HG02970 (cell line): ENCODE results near the gene TCEA2.

ENCODE experiments used
- ATAC-seq: cut with Tn5 transposase; IDR thresholded peaks from one replicate; pipeline ENCODE4 v1.9.1; 2021; ENCODE audit warnings: mild to moderate bottlenecking, moderate library complexity, moderate number of reproducible peaks; ENCODE audit not compliant: unreplicated experiment, low FRiP score

TCEA2 gene

DNA sequence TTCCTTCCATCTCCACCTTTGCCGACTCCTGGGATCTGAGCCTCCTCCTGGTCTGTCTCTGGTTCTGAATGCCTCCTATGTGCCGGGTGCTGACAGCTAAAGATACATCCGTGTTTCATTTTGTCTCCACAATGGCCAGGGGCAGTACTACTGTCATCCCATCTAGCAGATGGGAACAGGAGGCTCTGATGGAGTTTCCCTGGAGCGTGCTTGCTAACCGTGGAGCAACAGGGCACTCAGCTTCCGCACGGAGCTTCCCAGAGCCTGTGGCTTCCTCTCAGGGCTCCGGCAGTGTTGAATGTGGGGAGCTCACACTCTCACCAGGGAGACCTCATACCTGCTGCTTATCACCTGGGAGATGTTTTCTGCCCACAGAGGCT, 56.3 kb downstream of the TCEA2 start:
- no peak for ATAC-seq

DNA sequence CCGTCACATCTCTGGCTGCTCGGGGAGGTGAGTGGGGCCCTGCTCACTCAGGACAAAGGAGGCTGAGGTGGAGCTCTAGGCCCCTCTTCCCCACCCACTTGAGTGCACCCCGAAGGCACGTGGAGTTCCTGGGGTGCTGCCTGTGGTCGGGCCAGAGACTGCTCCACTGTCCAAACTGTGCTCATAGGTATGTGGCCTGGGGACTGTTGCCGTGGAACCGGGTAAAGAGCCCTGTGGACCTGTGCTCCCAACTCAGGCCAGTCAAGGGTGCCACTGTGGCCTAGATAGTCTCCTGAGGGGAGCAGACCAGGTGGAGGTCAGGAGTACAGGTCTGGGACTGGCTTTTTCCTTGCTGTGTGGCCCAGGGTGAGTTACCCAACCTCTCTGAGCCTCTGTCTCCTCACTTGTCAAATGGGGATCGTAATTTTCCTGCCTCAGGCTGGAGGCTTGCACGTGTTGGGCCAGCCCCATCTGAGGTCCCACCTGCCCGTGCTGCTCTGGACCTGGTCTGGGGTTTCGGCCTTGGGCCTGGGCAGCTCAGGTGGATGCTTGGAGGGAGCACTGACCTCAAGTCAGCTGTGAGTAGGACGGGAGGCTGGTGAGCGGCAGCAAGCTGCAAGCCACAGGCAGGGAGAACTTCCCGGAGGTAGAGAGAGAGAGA, 56.8 kb downstream of the TCEA2 start:
- no peak for ATAC-seq

DNA sequence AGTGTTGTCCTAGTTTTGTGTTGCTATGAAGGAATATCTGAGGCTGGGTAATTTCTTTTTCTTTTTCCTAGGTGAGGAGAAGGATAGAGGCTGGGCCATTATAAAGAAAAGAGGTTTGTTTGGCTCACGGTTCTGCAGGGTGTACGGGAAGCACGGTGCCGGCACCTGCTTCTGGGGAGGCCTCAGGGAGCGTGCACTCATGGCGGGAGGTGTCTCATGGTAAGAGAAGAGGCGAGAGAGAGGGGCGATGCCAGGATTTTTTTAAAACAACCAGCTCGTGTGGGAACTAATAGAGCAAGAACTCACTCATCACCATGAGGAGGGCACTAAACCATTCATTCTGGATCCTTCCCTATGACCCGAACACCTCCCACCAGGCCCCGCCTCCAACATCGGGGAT, 58.6 kb downstream of the TCEA2 start:
- ATAC-seq, result no peak
